ENCODE results near the gene GJB4.

GRCh38 chr1:34779526-34779925 lies 20.0 kb downstream of the GJB4 start:
- TF ChIP-seq CREB1 (IDR thresholded peaks at IDR 0.05; ENCODE audit: low read depth) (no peak), YY1 (IDR thresholded peaks at IDR 0.05; ENCODE audit: low read depth) (no peak), EP300 (IDR thresholded peaks at IDR 0.05; ENCODE audit: borderline replicate concordance) (no peak), RAD21 (IDR thresholded peaks at IDR 0.05; ENCODE audit: low read depth) (no peak), TCF12 (IDR thresholded peaks at IDR 0.05; ENCODE audit: low read depth) (no peak), FOXM1 (IDR thresholded peaks at IDR 0.05; ENCODE audit: borderline replicate concordance, low read depth) (no peak), TEAD4 (IDR thresholded peaks at IDR 0.05) (no peak), MAX (IDR thresholded peaks at IDR 0.05) (no peak), CEBPB (IDR thresholded peaks at IDR 0.05) (no peak), REST (IDR thresholded peaks at IDR 0.05; ENCODE audit: low read depth) (no peak)
